ENCODE data around the gene AREL1.

Gene AREL1

DNA sequence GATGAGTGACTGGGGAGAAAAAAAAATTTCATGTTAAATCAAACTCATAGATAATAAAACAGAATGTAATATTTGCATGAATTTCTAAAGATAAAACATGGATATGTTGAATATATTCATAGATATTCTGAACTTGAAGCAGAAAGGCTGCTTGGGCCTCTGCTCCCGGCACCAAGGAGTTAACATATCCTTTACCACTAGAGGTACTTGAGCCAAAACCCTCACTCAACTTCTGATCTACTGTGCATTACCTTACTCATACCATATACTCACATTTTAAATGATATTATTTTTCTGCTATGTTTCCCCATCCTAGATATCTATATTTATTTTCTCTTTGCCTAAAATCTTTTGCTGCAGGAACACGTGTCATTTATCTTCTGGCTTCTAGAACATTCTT is 14.9 kb downstream of the AREL1 start:
- H3K9me3 ChIP-seq (ENCODE audit: insufficient read depth, low read depth, low read length): peaks cover 6% of the 10 kb centered on the region; the same call in 1 of the 2 replicates
- H4K20me1 ChIP-seq (ENCODE audit: insufficient read depth, low read length, poor library complexity, severe bottlenecking): no peaks in the 10 kb centered on the region

DNA sequence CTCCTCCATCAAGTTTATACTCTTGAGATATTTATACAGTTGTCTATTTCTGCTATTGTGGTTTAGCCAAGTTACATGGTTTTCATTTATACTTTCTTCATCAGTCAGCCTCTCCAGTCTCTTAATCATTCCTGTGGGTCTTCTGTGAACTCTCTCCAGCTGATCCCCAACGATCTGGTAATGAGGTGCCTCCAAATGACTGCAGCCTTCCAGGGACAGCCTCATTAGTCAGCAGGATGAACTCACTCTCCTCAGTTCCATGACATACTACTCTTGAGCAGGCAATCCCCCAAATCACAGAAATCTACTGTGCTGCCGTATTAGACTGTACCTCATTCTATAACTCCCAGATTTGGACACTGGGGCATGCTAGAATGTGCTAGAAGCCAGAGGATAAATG is 15.3 kb downstream of the AREL1 start:
- no peak overlapping the region for H3K4me3 ChIP-seq (ENCODE audit: low read length, poor library complexity, severe bottlenecking)

More for the DNA sequence above, 14.9 kb downstream of the AREL1 start:
- H3K9me2 ChIP-seq (replicated peaks; ENCODE audit: low read depth, low read length): no peaks in the 10 kb centered on the region
- no peak overlapping the region for H3K4me2 ChIP-seq (ENCODE audit: low read depth, low read length, poor library complexity, severe bottlenecking)
- no peaks in the 10 kb centered on the region for H3K27me3 ChIP-seq (ENCODE audit: insufficient read depth, low read length, poor library complexity, severe bottlenecking)
- H2AFZ ChIP-seq (ENCODE audit: low read length): no peak overlapping the region
- no peak overlapping the region for H3K9ac ChIP-seq (ENCODE audit: low read depth, low read length, poor library complexity, severe bottlenecking)
- peaks cover 13% of the 10 kb centered on the region; the same call in 1 of the 2 replicates for H3K36me3 ChIP-seq (ENCODE audit: insufficient read depth, low read length)
- H3K79me2 ChIP-seq (ENCODE audit: insufficient read depth, low read length): peaks cover 63% of the 10 kb centered on the region; the same call in 1 of the 2 replicates
- H3F3A ChIP-seq (ENCODE audit: low read depth): no peaks in the 10 kb centered on the region
- H3K4me3 ChIP-seq (ENCODE audit: low read length, poor library complexity, severe bottlenecking): no peak overlapping the region
- H3K4me1 ChIP-seq (ENCODE audit: insufficient read depth, low read length, poor library complexity, severe bottlenecking): peaks cover 4% of the 10 kb centered on the region
- TF ChIP-seq, protein P1, sequence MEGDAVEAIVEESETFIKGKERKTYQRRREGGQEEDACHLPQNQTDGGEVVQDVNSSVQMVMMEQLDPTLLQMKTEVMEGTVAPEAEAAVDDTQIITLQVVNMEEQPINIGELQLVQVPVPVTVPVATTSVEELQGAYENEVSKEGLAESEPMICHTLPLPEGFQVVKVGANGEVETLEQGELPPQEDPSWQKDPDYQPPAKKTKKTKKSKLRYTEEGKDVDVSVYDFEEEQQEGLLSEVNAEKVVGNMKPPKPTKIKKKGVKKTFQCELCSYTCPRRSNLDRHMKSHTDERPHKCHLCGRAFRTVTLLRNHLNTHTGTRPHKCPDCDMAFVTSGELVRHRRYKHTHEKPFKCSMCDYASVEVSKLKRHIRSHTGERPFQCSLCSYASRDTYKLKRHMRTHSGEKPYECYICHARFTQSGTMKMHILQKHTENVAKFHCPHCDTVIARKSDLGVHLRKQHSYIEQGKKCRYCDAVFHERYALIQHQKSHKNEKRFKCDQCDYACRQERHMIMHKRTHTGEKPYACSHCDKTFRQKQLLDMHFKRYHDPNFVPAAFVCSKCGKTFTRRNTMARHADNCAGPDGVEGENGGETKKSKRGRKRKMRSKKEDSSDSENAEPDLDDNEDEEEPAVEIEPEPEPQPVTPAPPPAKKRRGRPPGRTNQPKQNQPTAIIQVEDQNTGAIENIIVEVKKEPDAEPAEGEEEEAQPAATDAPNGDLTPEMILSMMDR (conservative IDR thresholded peaks at IDR 0.05; ENCODE audit: low read length): no peak; the same call in 1 of the 2 replicates
- TF ChIP-seq EZH2phosphoT487 (IDR thresholded peaks at IDR 0.05; ENCODE audit: borderline replicate concordance): no peak

DNA sequence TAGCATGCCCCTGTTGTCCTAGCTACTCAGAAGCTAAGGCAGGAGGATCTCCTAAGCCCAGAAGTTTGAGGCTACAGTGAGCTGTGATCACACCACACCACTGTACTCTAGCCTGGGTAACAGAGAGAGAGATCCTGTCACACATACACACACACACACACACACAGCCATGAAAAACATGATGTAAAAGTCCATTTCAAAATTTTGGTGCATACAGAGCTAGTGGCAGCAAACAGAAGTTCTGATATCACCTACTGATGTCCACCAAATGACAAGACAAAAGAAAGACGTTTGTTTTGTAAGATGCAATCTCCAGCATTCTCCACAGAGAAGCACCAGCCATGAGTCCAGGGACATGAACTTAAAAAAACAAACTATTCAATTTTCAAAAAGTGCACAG is 15.9 kb downstream of the AREL1 start:
- Histone ChIP-seq H3K4me3 (ENCODE audit: low read length, poor library complexity, severe bottlenecking) (no peak overlapping the region), H3K4me2 (ENCODE audit: low read depth, low read length, poor library complexity, severe bottlenecking) (no peak overlapping the region), H3K9me3 (ENCODE audit: insufficient read depth, low read depth, low read length) (no peaks in the 10 kb centered on the region; the same call in 1 of the 2 replicates), H3K4me1 (ENCODE audit: insufficient read depth, low read length, poor library complexity, severe bottlenecking) (peaks cover 4% of the 10 kb centered on the region), H3K9ac (ENCODE audit: low read depth, low read length, poor library complexity, severe bottlenecking) (no peak overlapping the region), H3K79me2 (ENCODE audit: insufficient read depth, low read length) (peaks cover 53% of the 10 kb centered on the region; the same call in 1 of the 2 replicates), H3F3A (ENCODE audit: low read depth) (no peaks in the 10 kb centered on the region), H3K36me3 (ENCODE audit: insufficient read depth, low read length) (peaks cover 10% of the 10 kb centered on the region; the same call in 1 of the 2 replicates), H3K9me2 (replicated peaks; ENCODE audit: low read depth, low read length) (no peaks in the 10 kb centered on the region), H2AFZ (ENCODE audit: low read length) (no peak overlapping the region), H4K20me1 (ENCODE audit: insufficient read depth, low read length, poor library complexity, severe bottlenecking) (no peaks in the 10 kb centered on the region), H3K27me3 (ENCODE audit: insufficient read depth, low read length, poor library complexity, severe bottlenecking) (no peaks in the 10 kb centered on the region)
- TF ChIP-seq EZH2phosphoT487 (IDR thresholded peaks at IDR 0.05; ENCODE audit: borderline replicate concordance): no peak
- TF ChIP-seq, protein P1 (conservative IDR thresholded peaks at IDR 0.05; ENCODE audit: low read length): no peak

More for the DNA sequence above, 15.3 kb downstream of the AREL1 start:
- Histone ChIP-seq H3K9me3 (ENCODE audit: insufficient read depth, low read depth, low read length) (peaks cover 5% of the 10 kb centered on the region; the same call in 1 of the 2 replicates), H3K36me3 (ENCODE audit: insufficient read depth, low read length) (peaks cover 13% of the 10 kb centered on the region; the same call in 1 of the 2 replicates), H3K9ac (ENCODE audit: low read depth, low read length, poor library complexity, severe bottlenecking) (no peak overlapping the region), H3K79me2 (ENCODE audit: insufficient read depth, low read length) (peaks cover 59% of the 10 kb centered on the region; the same call in 1 of the 2 replicates), H4K20me1 (ENCODE audit: insufficient read depth, low read length, poor library complexity, severe bottlenecking) (no peaks in the 10 kb centered on the region), H3K4me2 (ENCODE audit: low read depth, low read length, poor library complexity, severe bottlenecking) (no peak overlapping the region), H3K27me3 (ENCODE audit: insufficient read depth, low read length, poor library complexity, severe bottlenecking) (no peaks in the 10 kb centered on the region), H3F3A (ENCODE audit: low read depth) (no peaks in the 10 kb centered on the region), H3K9me2 (replicated peaks; ENCODE audit: low read depth, low read length) (no peaks in the 10 kb centered on the region), H3K4me1 (ENCODE audit: insufficient read depth, low read length, poor library complexity, severe bottlenecking) (peaks cover 4% of the 10 kb centered on the region), H2AFZ (ENCODE audit: low read length) (no peak overlapping the region)
- TF ChIP-seq, protein P1 (conservative IDR thresholded peaks at IDR 0.05; ENCODE audit: low read length): no peak
- no peak for TF ChIP-seq EZH2phosphoT487 (IDR thresholded peaks at IDR 0.05; ENCODE audit: borderline replicate concordance)
